HepG2 (cell line): ENCODE measurements around the gene FBP1. TPM values are rescaled to one million over a fixed set of nuclear protein-coding genes. Genes with fewer than 3 reads are reported as not detected.

Experiments
- ATAC-seq: fragments of 200-7000 bp; cut with Tn5 transposase; 3 replicates; pipeline ENCODE4 v1.9.1; 2020; ENCODE audit warnings: mild to moderate bottlenecking, moderate library complexity
- BruUV-seq: library from RNA; stranded (reverse); fragments of 400-500 nt; replicated peaks from 2 replicates; lab custom pipeline; 2021; lab: Mats Ljungman, UMichigan
- CTCF ChIA-PET: fragments of 300-600 bp; formaldehyde crosslinking; extraction: SDS; loops from one replicate; lab custom pipeline; 2021; ENCODE audit warnings: low total read pairs, inconsistent platforms, low intra/inter-chr PET ratio; lab: Yijun Ruan, JAX
- POLR2A ChIA-PET: fragments of 350-600 bp; sonication (Branson Sonifier 250); formaldehyde crosslinking; loops from one replicate; lab custom pipeline; 2020; ENCODE audit warnings: antibody characterized with exemption, inconsistent platforms; lab: Yijun Ruan, JAX
- DNase-seq: peaks from one replicate; pipeline ENCODE4 v3.0.0-alpha.2; 2015; ENCODE audit warnings: low spot score
- FAIRE-seq: peaks from 3 replicates; lab custom pipeline; 2011; peaks lifted over from hg19 to GRCh38; lab: Jason Lieb, UNC
- H2AFZ ChIP-seq: one replicate; pipeline ENCODE4 v1.6.1; 2011; ENCODE audit warnings: low read length, inconsistent platforms
- H3K27ac ChIP-seq: fragments of 300-600 bp; 3 replicates; pipeline ENCODE4 v1.8.0; 2011; ENCODE audit warnings: mixed run types, mild to moderate bottlenecking, mixed read lengths, low read length, inconsistent platforms; ENCODE audit not compliant: insufficient read depth; ENCODE audit errors: extremely low read length
- H3K27me3 ChIP-seq, 2 experiments: fragments of 200-600 bp in 1 of 2; 2 replicates in 1 of 2; 3 replicates in 1 of 2; pipeline versions ENCODE4 v1.6.0 to v1.8.0; 2011; ENCODE audit warnings: low read length in 2 of 2, mild to moderate bottlenecking in 2 of 2, moderate library complexity in 2 of 2, inconsistent platforms in 1 of 2; ENCODE audit not compliant: insufficient read depth in 2 of 2, control insufficient read depth in 1 of 2
- H3K36me3 ChIP-seq, 2 experiments: fragments of 200-600 bp in 1 of 2; replicated peaks in 1 of 2; 2 replicates in 1 of 2; 3 replicates in 1 of 2; pipeline versions ENCODE4 v1.5.1 to v1.8.0; 2011; ENCODE audit warnings: low read length in 2 of 2, inconsistent platforms in 1 of 2; ENCODE audit not compliant: insufficient read depth in 2 of 2, control insufficient read depth in 1 of 2
- H3K4me1 ChIP-seq: 2 replicates; pipeline ENCODE4 v1.5.1; 2012; ENCODE audit warnings: low read length, inconsistent platforms; ENCODE audit not compliant: insufficient read depth
- H3K4me2 ChIP-seq: 2 replicates; pipeline ENCODE4 v1.6.0; 2011; ENCODE audit warnings: low read depth, low read length, inconsistent platforms
- H3K4me3 ChIP-seq, 3 experiments: fragments of 200-600 bp in 1 of 3; sonication (generic), shearing (Covaris generic) in 1 of 3; replicated peaks in 1 of 3; 2 replicates each; pipeline ENCODE4 v1.5.1; 2011 to 2016; ENCODE audit warnings: low read length in 3 of 3, inconsistent platforms in 2 of 3, low read depth in 2 of 3, mild to moderate bottlenecking in 2 of 3, control low read depth in 1 of 3, mixed read lengths in 1 of 3; ENCODE audit not compliant: insufficient read depth in 1 of 3
- H3K79me2 ChIP-seq: one replicate; pipeline ENCODE4 v1.6.1; 2011; ENCODE audit warnings: low read length, inconsistent platforms; ENCODE audit not compliant: insufficient read depth
- H3K9ac ChIP-seq: 2 replicates; pipeline ENCODE4 v1.6.0; 2011; ENCODE audit warnings: mild to moderate bottlenecking, low read depth, low read length, inconsistent platforms; ENCODE audit not compliant: insufficient read depth
- H3K9me3 ChIP-seq: 2 replicates; pipeline ENCODE4 v1.5.1; 2012; ENCODE audit warnings: mild to moderate bottlenecking, low read length
- H4K20me1 ChIP-seq: 2 replicates; pipeline ENCODE4 v1.6.0; 2011; ENCODE audit warnings: inconsistent platforms, mild to moderate bottlenecking, low read length, moderate library complexity; ENCODE audit not compliant: insufficient read depth
- ADNP ChIP-seq: sonication (generic); formaldehyde crosslinking; IDR thresholded peaks from 2 replicates; pipeline ENCODE4 v1.4.0; 2020; ENCODE audit warnings: missing genetic modification reagents
- CCDC6 ChIP-seq: sonication (generic); formaldehyde crosslinking; IDR thresholded peaks from 2 replicates; pipeline ENCODE4 v1.8.1; 2022; ENCODE audit warnings: mild to moderate bottlenecking, missing genetic modification reagents, moderate library complexity
- CERS6 ChIP-seq: sonication (generic); formaldehyde crosslinking; IDR thresholded peaks from 2 replicates; pipeline ENCODE4 v1.5.0; 2020; ENCODE audit warnings: missing genetic modification reagents
- FOXM1 ChIP-seq: sonication (generic); formaldehyde crosslinking; IDR thresholded peaks from 2 replicates; pipeline ENCODE4 v1.5.0; 2020; ENCODE audit warnings: missing genetic modification reagents
- GABPA ChIP-seq, 2 experiments: IDR thresholded peaks; 2 replicates each; pipeline ENCODE4 v1.6.1; 2011 to 2016; ENCODE audit warnings: low read depth in 2 of 2, low read length in 1 of 2, missing biosample characterization in 1 of 2, missing genetic modification characterization in 1 of 2
- GABPB1 ChIP-seq: IDR thresholded peaks from 2 replicates; pipeline ENCODE4 v1.6.1; 2016; ENCODE audit warnings: mild to moderate bottlenecking, missing genetic modification reagents, moderate library complexity, missing compliant biosample characterization
- HOXA3 ChIP-seq: sonication (generic); formaldehyde crosslinking; IDR thresholded peaks from 2 replicates; pipeline ENCODE4 v1.5.0; 2020; ENCODE audit warnings: missing genetic modification reagents
- KLF9 ChIP-seq: IDR thresholded peaks from 2 replicates; pipeline ENCODE4 v1.6.1; 2016; ENCODE audit warnings: low read depth
- MNT ChIP-seq: fragments of 450-650 bp; IDR thresholded peaks from 2 replicates; pipeline ENCODE4 v1.6.1; 2016
- NAIF1 ChIP-seq: sonication (generic); formaldehyde crosslinking; IDR thresholded peaks from 2 replicates; pipeline ENCODE4 v1.5.0; 2020; ENCODE audit warnings: mild to moderate bottlenecking, missing genetic modification reagents, borderline replicate concordance
- NR2F6 ChIP-seq, 2 experiments: IDR thresholded peaks; 2 replicates each; pipeline ENCODE4 v1.6.1; 2016; ENCODE audit warnings: antibody characterized with exemption in 1 of 2, mild to moderate bottlenecking in 1 of 2
- SMARCE1 ChIP-seq: fragments of 450-650 bp; IDR thresholded peaks from 2 replicates; pipeline ENCODE4 v1.6.1; 2017; ENCODE audit warnings: borderline replicate concordance
- TBX3 ChIP-seq: fragments of 450-650 bp; IDR thresholded peaks from 2 replicates; pipeline ENCODE4 v1.6.1; 2017; ENCODE audit warnings: antibody characterized with exemption, mild to moderate bottlenecking, inconsistent platforms, borderline replicate concordance
- ZFP1 ChIP-seq: IDR thresholded peaks from 2 replicates; pipeline ENCODE4 v1.6.1; 2016
- ZNF382 ChIP-seq: sonication (generic); formaldehyde crosslinking; IDR thresholded peaks from 2 replicates; pipeline ENCODE4 v1.5.0; 2020; ENCODE audit warnings: missing genetic modification reagents, mild to moderate bottlenecking, borderline replicate concordance
- ZNF512B ChIP-seq: sonication (generic); formaldehyde crosslinking; IDR thresholded peaks from 2 replicates; pipeline ENCODE4 v1.5.1; 2020; ENCODE audit warnings: missing genetic modification reagents, mild to moderate bottlenecking, borderline replicate concordance
- ZNF549 ChIP-seq: sonication (generic); formaldehyde crosslinking; IDR thresholded peaks from 2 replicates; pipeline ENCODE4 v1.5.0; 2020; ENCODE audit warnings: missing genetic modification reagents
- ZNF670 ChIP-seq: sonication (generic); formaldehyde crosslinking; IDR thresholded peaks from 2 replicates; pipeline ENCODE4 v1.8.0; 2022; ENCODE audit warnings: mild to moderate bottlenecking, missing genetic modification reagents, borderline replicate concordance
- WGBS: methylation state at CpG from one replicate; pipeline ENCODE4 v1.1.6; 2017; ENCODE audit warnings: low lambda C conversion rate; 5-methylcytosine and 5-hydroxymethylcytosine counted together
- in situ Hi-C: cut with HindIII; loops from 2 replicates; pipeline ENCODE4 v1.10.0; 2017; ENCODE audit warnings: low pct_unique_long_range_greater_than_20kb; ENCODE audit not compliant: extremely low pct_ligation_motif_present
- intact Hi-C: fragments of 100-400 bp; cut with micrococcal nuclease; formaldehyde crosslinking; loops from one replicate; pipeline ENCODE4 v1.10.0; 2022; ENCODE audit not compliant: unreplicated experiment
- polyA plus RNA-seq, 8 experiments: library from polyadenylated mRNA; depleted of rRNA in 3 of 8; stranded (reverse) in 7 of 8; unstranded in 1 of 8; fragments of >200 nt; fragmentation: Illumina TruSeq in 4 of 8; extraction: Trizol in 4 of 8; gene quantifications; 2 replicates each; pipeline versions ENCODE4 v1.2.1 to v1.2.3, GENCODE V29; 2011 to 2016; ENCODE audit warnings: low read depth in 4 of 8, missing spikeins in 1 of 8, mixed read lengths in 1 of 8; ENCODE audit not compliant: insufficient read depth in 1 of 8
- total RNA-seq, 5 experiments: library from RNA; depleted of rRNA; stranded (reverse); fragments of >200 nt; fragmentation: Illumina TruSeq; extraction: Trizol; gene quantifications; 2 replicates each; pipeline ENCODE4 v1.2.3, GENCODE V29; 2016; ENCODE audit warnings: low read depth in 1 of 5

FBP1 gene
- total and polyA plus RNA-seq, 2 of the 13 experiments (the other 11 are each of a cell fraction or from before 2014, with no cell fraction given), result 0.29 to 0.53 TPM

DNA sequence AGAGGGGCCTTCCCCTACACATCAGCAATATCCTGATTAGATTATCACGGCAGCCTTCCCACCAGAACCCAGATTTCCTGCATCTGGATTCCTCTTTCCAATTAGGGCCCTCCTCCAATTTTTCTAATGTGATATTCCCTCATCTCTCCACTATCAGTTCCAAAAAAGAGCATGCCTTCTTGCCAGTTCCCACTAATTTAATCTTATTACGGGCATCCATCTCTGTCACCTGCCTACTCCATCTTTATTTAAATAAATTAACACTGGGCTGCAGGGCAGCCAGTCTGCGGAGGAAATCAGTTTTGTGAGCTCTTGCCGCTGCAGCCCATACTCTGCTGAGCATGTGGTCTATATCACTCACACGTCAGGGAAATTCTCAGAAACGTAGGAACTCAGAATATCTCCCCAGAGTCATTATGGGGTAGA lies 29.1 kb downstream of the FBP1 start (continued):
- TF ChIP-seq ZNF512B, result no peak
- no peak for TF ChIP-seq TBX3
- TF ChIP-seq FOXM1 (CRISPR knock-in tag), result no peak
- TF ChIP-seq CCDC6 (CRISPR knock-in tag), result no peak
- no peak for TF ChIP-seq KLF9 (CRISPR knock-in tag)
- no peak for TF ChIP-seq ZFP1
- TF ChIP-seq ZNF670, result no peak
- no peak for TF ChIP-seq HOXA3 (CRISPR knock-in tag)
- TF ChIP-seq NR2F6 (IDR thresholded peaks at IDR 0.05), result no peak
- no peak for TF ChIP-seq NR2F6 (CRISPR knock-in tag; IDR thresholded peaks at IDR 0.05)
- no peak for TF ChIP-seq CERS6 (CRISPR knock-in tag)
- TF ChIP-seq, all 625 proteins: peak for 0

GRCh38 chr9:94607423-94607691 lies 32.0 kb downstream of the FBP1 start:
- peak; percentile 40 for FAIRE-seq
- intact Hi-C loops, result no loop called here
- peak overlapping the region; percentile 56 to 69 (median 63) for H3K4me3 ChIP-seq
- peaks cover 83% of the 10 kb centered on the region for H3K4me1 ChIP-seq
- BruUV-seq, result no TSS peak
- no peak for ATAC-seq
- no peak for DNase-seq
- in situ Hi-C loops, result no loop called here
- no peaks in the 10 kb centered on the region for H3K9me3 ChIP-seq
- H4K20me1 ChIP-seq, result no peaks in the 10 kb centered on the region
- peak overlapping the region; percentile 49 for H2AFZ ChIP-seq
- POLR2A ChIA-PET, result interaction anchor here (2.8 kb wide), 1 partner anchor 16 kb away, joined by 12 read pairs; no protein-coding TSS in a partner anchor
- H3K27ac ChIP-seq, result peak overlapping the region; percentile 86
- no peaks in the 10 kb centered on the region for H3K27me3 ChIP-seq
- 0% methylated on average over 4 of the region's 8 CpGs for WGBS
- peak overlapping the region; percentile 65 for H3K9ac ChIP-seq
- H3K4me2 ChIP-seq, result peak overlapping the region; percentile 95
- no peaks in the 10 kb centered on the region for H3K36me3 ChIP-seq
- CTCF ChIA-PET, result no interaction called here
- H3K79me2 ChIP-seq, result no peaks in the 10 kb centered on the region
- no peak for TF ChIP-seq ZNF382
- TF ChIP-seq SMARCE1, result no peak
- no peak for TF ChIP-seq ADNP
- TF ChIP-seq GABPA (IDR thresholded peaks at IDR 0.05; ENCODE audit: low read depth, low read length), result no peak
- peak; percentile 56; the same call in 1 of the 2 replicates for TF ChIP-seq GABPA (CRISPR knock-in tag; IDR thresholded peaks at IDR 0.05; ENCODE audit: low read depth)
- 0 out of 2 replicates have a peak, but pooled peaks have one; percentile 20 for TF ChIP-seq NAIF1 (CRISPR knock-in tag)
- no peak for TF ChIP-seq ZNF549 (CRISPR knock-in tag)
- no peak for TF ChIP-seq ZFP1
- TF ChIP-seq GABPB1 (CRISPR knock-in tag), result peak; percentile 33; the same call in 1 of the 2 replicates
- TF ChIP-seq MNT, result no peak
